Ishikawa (cell line): ENCODE results near the gene LRRC8D.

Experiments
- CEBPB ChIP-seq: IDR thresholded peaks from 2 replicates; pipeline ENCODE4 v1.6.1; 2012
- EGR1 ChIP-seq: IDR thresholded peaks from 2 replicates; pipeline ENCODE4 v1.6.1; 2012
- EP300 ChIP-seq: IDR thresholded peaks from 2 replicates; pipeline ENCODE4 v1.6.1; 2012; ENCODE audit warnings: borderline replicate concordance
- FOXM1 ChIP-seq: IDR thresholded peaks from 2 replicates; pipeline ENCODE4 v1.6.1; 2012; ENCODE audit warnings: low read depth, borderline replicate concordance
- MAX ChIP-seq: IDR thresholded peaks from 2 replicates; pipeline ENCODE4 v1.6.1; 2012
- NFIC ChIP-seq: IDR thresholded peaks from 2 replicates; pipeline ENCODE4 v1.6.1; 2012
- RAD21 ChIP-seq: IDR thresholded peaks from 2 replicates; pipeline ENCODE4 v1.6.1; 2012; ENCODE audit warnings: low read depth
- TAF1 ChIP-seq: IDR thresholded peaks from 2 replicates; pipeline ENCODE4 v1.6.1; 2012; ENCODE audit warnings: low read depth, mild to moderate bottlenecking
- TCF12 ChIP-seq: IDR thresholded peaks from 2 replicates; pipeline ENCODE4 v1.6.1; 2012; ENCODE audit warnings: low read depth
- TEAD4 ChIP-seq: IDR thresholded peaks from 2 replicates; pipeline ENCODE4 v1.6.1; 2012
- USF1 ChIP-seq: IDR thresholded peaks from 2 replicates; pipeline ENCODE4 v1.6.1; 2012
- YY1 ChIP-seq: IDR thresholded peaks from 2 replicates; pipeline ENCODE4 v1.6.1; 2012; ENCODE audit warnings: low read depth
- ZBTB7A ChIP-seq: IDR thresholded peaks from 2 replicates; pipeline ENCODE4 v1.6.1; 2012; ENCODE audit warnings: low read depth
- TF ChIP-seq, protein P1 (sequence below): IDR thresholded peaks from 2 replicates; pipeline ENCODE4 v1.6.1; 2012; ENCODE audit warnings: low read depth, mild to moderate bottlenecking

DNA sequence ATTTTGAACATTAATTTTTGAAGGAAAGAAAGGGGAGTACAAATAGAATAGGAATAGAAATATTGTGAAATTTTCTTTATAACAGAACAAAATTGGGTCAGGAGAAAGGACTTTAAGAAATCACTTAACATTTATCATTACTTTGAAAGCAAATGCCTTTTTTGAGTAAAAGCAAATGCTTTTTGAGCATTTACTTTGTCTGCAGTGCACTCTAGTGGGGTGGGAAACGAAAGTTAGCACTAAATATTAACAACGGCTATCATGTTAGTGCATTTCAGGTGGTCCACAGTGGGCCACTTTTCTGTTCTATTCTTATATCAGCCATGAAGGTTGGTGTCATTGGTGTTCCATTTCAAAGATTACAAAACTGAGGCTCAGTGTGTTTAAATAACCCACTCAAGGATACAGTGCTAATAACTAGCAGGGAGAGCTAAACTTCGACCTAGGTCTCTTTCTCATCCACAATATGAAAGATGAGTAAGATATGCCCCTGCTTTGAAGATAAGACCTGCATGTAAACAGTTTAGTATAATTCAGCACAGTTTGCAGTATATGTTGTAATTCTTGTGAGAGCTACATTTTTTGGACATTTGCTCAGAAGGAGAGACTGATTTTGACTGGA is 13.4 kb downstream of the LRRC8D start:
- TF ChIP-seq, protein P1, sequence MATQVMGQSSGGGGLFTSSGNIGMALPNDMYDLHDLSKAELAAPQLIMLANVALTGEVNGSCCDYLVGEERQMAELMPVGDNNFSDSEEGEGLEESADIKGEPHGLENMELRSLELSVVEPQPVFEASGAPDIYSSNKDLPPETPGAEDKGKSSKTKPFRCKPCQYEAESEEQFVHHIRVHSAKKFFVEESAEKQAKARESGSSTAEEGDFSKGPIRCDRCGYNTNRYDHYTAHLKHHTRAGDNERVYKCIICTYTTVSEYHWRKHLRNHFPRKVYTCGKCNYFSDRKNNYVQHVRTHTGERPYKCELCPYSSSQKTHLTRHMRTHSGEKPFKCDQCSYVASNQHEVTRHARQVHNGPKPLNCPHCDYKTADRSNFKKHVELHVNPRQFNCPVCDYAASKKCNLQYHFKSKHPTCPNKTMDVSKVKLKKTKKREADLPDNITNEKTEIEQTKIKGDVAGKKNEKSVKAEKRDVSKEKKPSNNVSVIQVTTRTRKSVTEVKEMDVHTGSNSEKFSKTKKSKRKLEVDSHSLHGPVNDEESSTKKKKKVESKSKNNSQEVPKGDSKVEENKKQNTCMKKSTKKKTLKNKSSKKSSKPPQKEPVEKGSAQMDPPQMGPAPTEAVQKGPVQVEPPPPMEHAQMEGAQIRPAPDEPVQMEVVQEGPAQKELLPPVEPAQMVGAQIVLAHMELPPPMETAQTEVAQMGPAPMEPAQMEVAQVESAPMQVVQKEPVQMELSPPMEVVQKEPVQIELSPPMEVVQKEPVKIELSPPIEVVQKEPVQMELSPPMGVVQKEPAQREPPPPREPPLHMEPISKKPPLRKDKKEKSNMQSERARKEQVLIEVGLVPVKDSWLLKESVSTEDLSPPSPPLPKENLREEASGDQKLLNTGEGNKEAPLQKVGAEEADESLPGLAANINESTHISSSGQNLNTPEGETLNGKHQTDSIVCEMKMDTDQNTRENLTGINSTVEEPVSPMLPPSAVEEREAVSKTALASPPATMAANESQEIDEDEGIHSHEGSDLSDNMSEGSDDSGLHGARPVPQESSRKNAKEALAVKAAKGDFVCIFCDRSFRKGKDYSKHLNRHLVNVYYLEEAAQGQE: no peak
- TF ChIP-seq EGR1: no peak
- TF ChIP-seq EP300: no peak
- no peak for TF ChIP-seq TAF1
- no peak for TF ChIP-seq TCF12
- no peak for TF ChIP-seq RAD21
- no peak for TF ChIP-seq YY1
- TF ChIP-seq MAX: no peak
- no peak for TF ChIP-seq CEBPB
- no peak for TF ChIP-seq TEAD4
- no peak for TF ChIP-seq FOXM1
- no peak for TF ChIP-seq ZBTB7A
- TF ChIP-seq NFIC: no peak
- no peak for TF ChIP-seq USF1
